ENCODE data around the gene TMEM239.
A peak's percentile ranks its signal among the peaks of the same experiment; 100 is the strongest.

Gene TMEM239

DNA sequence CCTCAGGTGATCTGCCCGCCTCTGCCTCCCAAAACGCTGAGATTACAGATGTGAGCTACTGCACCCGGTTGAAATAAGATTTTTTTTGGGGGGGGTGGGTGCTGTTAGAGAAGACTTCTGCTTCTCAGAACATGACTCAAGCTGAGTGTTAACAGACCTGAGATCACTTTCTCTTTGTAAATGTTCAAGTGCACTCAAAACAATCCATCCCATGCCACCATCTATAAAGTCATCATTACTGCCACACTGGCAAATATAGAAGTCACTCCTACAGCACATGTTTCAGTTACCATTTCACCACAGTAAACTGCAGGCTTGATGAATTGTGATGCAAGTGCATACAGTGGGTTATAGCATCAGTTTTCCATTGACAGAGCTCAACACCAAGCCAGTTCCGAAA, 33.4 kb downstream of the TMEM239 start:
- no peak for DNase-seq (ENCODE audit: low read depth in 2 of 2)

DNA sequence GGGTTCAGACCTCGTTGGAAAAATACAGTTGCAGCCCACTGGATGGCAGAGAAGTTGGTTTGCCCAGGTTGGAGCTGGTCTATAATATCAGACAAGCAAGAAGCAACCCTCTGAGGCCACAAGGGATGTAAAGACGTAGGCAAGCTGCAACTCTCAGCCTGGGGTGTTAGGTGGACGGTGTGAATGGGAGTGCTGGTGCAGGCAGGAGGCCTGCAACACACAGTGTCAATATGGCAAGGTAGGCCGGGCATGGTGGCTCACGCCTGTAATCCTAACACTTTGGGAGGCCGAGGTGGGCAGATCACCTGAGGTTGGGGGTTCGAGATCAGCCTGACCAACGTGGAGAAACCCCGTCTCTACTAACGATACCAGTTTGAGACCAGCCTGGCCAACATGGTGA, 34.9 kb downstream of the TMEM239 start:
- no peak for DNase-seq (ENCODE audit: low read depth in 2 of 2)

DNA sequence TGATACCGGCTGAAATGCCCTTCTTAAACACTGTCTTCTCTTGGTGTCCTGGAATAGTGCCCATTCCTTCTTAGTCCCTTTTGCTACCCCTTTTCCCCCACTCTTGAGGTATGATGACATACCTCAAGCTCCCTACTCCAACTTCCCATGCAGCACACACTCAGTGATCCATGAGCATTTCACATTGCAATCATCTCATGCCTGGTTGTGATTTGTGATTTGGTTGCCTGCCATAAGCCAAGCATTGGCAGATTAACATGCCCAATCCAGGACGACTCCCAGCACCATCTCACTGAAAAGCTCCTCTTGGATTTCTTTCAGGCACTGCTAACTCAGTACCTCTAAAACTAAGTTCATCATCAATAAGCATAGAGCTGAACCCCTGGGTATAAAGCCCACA, 42.4 kb downstream of the TMEM239 start:
- no peak for DNase-seq (ENCODE audit: low read depth in 2 of 2)

DNA sequence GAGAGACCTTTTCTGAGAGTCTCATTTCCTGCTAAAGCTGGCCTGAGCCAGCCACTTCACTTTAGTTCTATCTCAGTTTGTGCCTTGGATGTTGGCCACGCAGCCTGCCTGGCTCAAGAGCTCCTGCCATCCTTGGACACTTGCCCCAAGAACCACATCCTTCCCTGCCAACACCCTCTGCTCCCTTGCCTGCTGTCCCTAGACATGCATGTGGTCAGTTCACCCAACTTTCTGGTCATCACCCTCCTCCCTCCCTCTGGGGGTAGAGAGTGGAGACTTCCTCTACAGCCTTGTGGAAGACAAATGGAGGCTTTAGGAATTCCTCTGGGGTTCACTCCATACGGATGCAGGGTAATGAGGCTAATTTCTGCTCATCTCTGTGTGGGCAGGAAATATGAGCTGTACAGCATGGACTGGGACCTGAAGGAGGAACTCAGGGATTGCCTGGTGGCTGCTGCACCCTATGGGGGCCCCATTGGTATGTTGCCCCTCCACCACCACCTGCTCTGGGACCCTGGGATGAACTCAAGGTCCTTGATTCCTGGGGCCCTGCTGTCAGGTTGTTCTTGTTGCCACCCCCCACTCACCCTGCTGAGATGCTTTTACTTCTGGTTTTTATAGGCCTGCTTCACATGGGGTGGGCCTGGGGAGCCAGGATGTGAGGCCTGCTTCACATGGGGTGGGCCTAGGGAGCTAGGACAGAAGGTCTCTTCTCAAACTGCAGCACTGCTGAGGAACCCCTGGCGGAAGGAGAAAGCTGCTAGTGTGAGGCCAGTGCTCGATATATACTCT, 43.4 kb downstream of the TMEM239 start:
- DNase-seq (ENCODE audit: low read depth in 2 of 2), result no peak

DNA sequence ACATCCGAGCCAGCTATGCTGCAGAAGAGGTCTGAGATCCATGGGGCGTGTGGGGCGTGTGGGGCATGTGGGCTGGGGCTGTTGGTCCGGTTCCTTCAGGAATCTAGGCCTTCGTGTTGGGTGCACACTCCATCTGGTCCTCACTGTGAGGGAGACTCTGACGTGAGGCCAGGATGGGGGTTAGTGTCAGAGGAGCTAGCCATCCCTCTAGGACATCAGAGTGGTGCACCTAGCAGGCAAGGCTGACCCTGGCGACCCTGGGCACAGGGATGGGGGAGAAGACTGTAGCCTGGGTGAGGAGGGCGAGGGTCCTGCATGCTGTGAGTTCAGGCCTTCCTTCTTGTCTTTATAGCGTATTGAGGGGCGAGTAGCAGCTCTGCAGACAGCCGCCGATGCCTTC, 48.5 kb downstream of the TMEM239 start:
- no peak for DNase-seq (ENCODE audit: low read depth in 2 of 2)

DNA sequence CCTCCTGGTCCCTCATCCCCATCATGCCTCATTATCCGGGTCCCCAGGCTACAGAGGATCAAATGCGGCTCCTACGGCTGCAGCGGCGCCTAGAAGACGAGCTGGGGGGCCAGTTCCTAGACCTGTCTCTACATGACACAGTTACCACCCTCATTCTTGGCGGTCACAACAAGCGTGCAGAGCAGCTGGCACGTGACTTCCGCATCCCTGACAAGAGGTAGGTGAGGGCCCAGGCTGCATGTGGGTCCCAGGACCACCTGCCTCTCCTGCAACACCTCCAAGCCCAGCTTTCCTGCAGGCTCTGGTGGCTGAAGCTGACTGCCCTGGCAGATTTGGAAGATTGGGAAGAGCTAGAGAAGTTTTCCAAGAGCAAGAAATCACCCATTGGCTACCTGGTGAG, 48.9 kb downstream of the TMEM239 start:
- DNase-seq (ENCODE audit: low read depth in 2 of 2), result no peak

DNA sequence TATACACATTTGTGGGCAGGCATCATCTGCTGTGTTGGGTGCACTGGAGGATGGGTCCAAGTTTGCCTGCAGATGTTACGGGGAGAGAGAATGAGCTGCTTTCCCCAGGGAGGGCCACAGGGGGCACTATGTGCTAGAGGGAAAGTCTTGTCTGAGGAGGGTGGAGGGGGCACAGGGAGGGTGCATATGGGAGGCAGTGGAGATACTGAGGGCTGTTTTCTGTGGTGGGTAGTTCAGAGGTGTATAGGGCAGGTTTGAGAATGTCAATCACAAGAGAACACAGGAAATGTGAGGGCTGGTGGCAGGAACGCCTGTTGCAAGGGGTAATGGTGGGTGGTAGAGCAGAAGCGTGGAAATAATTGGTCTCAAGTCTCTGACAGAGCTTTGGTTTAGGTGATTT, 49.5 kb downstream of the TMEM239 start:
- DNase-seq (ENCODE audit: low read depth in 2 of 2), result peak in 1 of 2 donors; percentile 64

DNA sequence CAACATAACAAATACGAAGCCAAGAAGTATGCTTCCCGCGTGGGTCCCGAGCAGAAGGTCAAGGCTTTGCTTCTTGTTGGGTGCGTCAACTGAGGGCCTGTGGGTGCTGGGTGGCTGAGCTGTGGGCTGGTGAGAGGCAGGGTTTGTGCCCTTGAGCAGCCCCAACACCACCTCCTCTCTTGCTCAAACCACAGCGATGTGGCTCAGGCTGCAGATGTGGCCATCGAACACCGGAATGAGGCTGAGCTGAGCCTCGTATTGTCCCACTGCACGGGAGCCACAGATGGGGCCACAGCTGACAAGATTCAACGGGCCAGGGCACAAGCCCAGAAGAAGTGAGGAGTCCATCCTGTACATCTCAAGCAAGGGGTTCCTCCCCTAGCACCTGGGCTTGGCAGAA, 50.1 kb downstream of the TMEM239 start:
- no peak for DNase-seq (ENCODE audit: low read depth in 2 of 2)

DNA sequence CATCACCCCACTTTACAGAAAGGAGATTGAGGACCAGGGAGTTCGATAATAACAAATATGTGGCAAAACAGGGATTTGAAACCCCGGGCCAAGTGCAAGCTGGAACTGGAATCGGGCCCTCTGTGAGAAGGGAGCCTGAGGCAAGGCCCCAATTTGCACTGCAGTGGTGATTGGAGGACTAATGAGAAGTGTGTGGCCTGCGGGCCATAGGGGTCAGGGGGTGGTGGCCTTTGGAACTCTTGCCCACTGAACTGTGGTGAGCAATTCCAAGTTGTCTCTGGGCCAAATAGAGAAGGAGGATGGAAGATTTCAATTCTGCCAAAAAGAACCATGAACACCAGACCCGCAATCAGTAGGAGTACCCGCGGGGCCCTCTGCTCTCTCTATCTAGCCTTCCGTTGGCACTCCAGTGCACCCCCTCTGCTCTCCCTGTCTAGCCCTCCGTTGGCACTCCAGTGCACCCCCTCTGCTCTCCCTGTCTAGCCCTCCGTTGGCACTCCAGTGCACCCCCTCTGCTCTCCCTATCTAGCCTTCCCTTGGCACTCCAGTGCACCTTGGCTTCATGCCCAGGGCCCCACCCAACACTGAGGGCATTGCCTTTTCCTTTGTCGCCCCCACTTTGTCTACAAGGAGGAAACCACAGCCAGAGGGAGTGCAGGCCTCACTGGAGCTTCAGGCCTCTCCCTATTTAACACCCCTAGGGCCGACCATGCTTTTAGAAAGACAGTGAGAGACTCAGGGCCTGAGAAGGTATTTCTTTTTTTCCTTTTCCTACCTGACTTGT, 51.1 kb downstream of the TMEM239 start:
- DNase-seq (ENCODE audit: low read depth in 2 of 2), result no peak

Measured in stimulated activated CD8-positive, alpha-beta memory T cell treated with anti-CD3 and anti-CD28 coated beads, Interleukin-2, amount 100 ng/mL, for 48 hours (primary cell).